HCT116 (cell line): ENCODE results near the gene CACNA1E.

Experiments
- ATF3 ChIP-seq: IDR thresholded peaks from 2 replicates; pipeline ENCODE4 v1.6.1; 2012
- CBX3 ChIP-seq: IDR thresholded peaks from 2 replicates; pipeline ENCODE4 v1.6.1; 2012; ENCODE audit warnings: low read depth
- CEBPB ChIP-seq: IDR thresholded peaks from 2 replicates; pipeline ENCODE4 v1.6.1; 2012; ENCODE audit warnings: low read depth
- CTCF ChIP-seq, 3 experiments: fragments of 200-600 bp in 1 of 3; sonication (generic) in 1 of 3; IDR thresholded peaks in 2 of 3; conservative IDR thresholded peaks in 1 of 3; 2 replicates each; pipeline ENCODE4 v1.5.1; 2012 to 2017; ENCODE audit warnings: low read depth in 2 of 3, low read length in 2 of 3, antibody characterized with exemption in 1 of 3, borderline replicate concordance in 1 of 3, control low read depth in 1 of 3, mild to moderate bottlenecking in 1 of 3, mixed read lengths in 1 of 3, mixed run types in 1 of 3, moderate library complexity in 1 of 3; ENCODE audit not compliant: insufficient read depth in 1 of 3
- EGR1 ChIP-seq: IDR thresholded peaks from 2 replicates; pipeline ENCODE4 v1.6.1; 2012; ENCODE audit warnings: low read depth
- ELF1 ChIP-seq: IDR thresholded peaks from 2 replicates; pipeline ENCODE4 v1.6.1; 2012; ENCODE audit warnings: low read depth, borderline replicate concordance
- EZH2 ChIP-seq: fragments of 200-600 bp; sonication (generic); IDR thresholded peaks from 2 replicates; pipeline ENCODE4 v1.6.1; 2017; ENCODE audit warnings: antibody characterized with exemption, mixed run types
- MAX ChIP-seq: IDR thresholded peaks from 2 replicates; pipeline ENCODE4 v1.6.1; 2012
- POLR2A ChIP-seq: IDR thresholded peaks from 2 replicates; pipeline ENCODE4 v1.7.0; 2011; ENCODE audit warnings: borderline replicate concordance; ENCODE audit not compliant: insufficient read depth, insufficient read length; ENCODE audit errors: extremely low read depth
- POLR2AphosphoS5 ChIP-seq: IDR thresholded peaks from 2 replicates; pipeline ENCODE4 v1.6.1; 2011; ENCODE audit warnings: mild to moderate bottlenecking, low read depth, low read length, moderate library complexity
- REST ChIP-seq: IDR thresholded peaks from 2 replicates; pipeline ENCODE4 v1.6.1; 2012; ENCODE audit warnings: low read depth
- YY1 ChIP-seq: IDR thresholded peaks from 2 replicates; pipeline ENCODE4 v1.6.1; 2011; ENCODE audit warnings: low read length, low read depth, moderate library complexity, mild to moderate bottlenecking; ENCODE audit not compliant: insufficient replicate concordance; ENCODE audit errors: extremely low read depth
- ZFX ChIP-seq: fragments of 450-650 bp; IDR thresholded peaks from 2 replicates; pipeline ENCODE4 v1.6.1; 2017
- ZNF274 ChIP-seq: fragments of 200-500 bp; sonication (Bioruptor generic); IDR thresholded peaks from 2 replicates; pipeline ENCODE4 v1.6.1; 2014; ENCODE audit warnings: mild to moderate bottlenecking, low read depth, low read length, inconsistent platforms

- TF ChIP-seq ZNF274 (no peak), CTCF (IDR thresholded peaks at IDR 0.05 in 2 of 3, conservative IDR thresholded peaks at IDR 0.05 in 1 of 3; ENCODE audit: borderline replicate concordance in 1 of 3, insufficient read depth in 1 of 3, low read depth in 2 of 3, low read length in 2 of 3) (no peak), EGR1 (no peak), MAX (no peak), ZFX (no peak), EZH2 (no peak), POLR2A (no peak), POLR2AphosphoS5 (no peak), CBX3 (no peak), CEBPB (no peak), REST (no peak), YY1 (no peak), ELF1 (no peak), ATF3 (no peak)
Measured at GRCh38 chr1:181541458-181541857, 58.1 kb downstream of the CACNA1E start.
